PC-9 (cell line): ENCODE results near the gene AOPEP. TPM values are rescaled to one million over a fixed set of nuclear protein-coding genes. Genes with fewer than 3 reads are reported as not detected.

Source experiments
- BruUV-seq: library from RNA; stranded (reverse); fragments of 400-500 nt; replicated peaks from 2 replicates; lab custom pipeline; 2021; lab: Mats Ljungman, UMichigan
- CTCF ChIA-PET: fragments of 300-600 bp; sonication (Branson Sonifier 250); formaldehyde crosslinking; loops from one replicate; lab custom pipeline; 2022; ENCODE audit warnings: antibody characterized with exemption; lab: Charles Lee
- POLR2A ChIA-PET: fragments of 300-600 bp; sonication (Branson Sonifier 250); formaldehyde crosslinking; loops from one replicate; lab custom pipeline; 2022; ENCODE audit warnings: antibody characterized with exemption; ENCODE audit not compliant: unreplicated experiment; lab: Charles Lee
- DNase-seq, 2 experiments: peaks; one replicate each; pipeline versions ENCODE4 v3.0.0 to v3.0.0-alpha.2; 2015 to 2022; ENCODE audit warnings: mixed read lengths in 1 of 2
- H2AFZ ChIP-seq: fragments of 200-600 bp; sonication (generic); 2 replicates; pipeline ENCODE4 v1.8.1; 2017; ENCODE audit warnings: antibody characterized with exemption
- H3F3A ChIP-seq: fragments of 200-600 bp; sonication (generic); 2 replicates; pipeline ENCODE4 v1.8.1; 2017; ENCODE audit warnings: antibody characterized with exemption, mild to moderate bottlenecking, low read depth; ENCODE audit not compliant: insufficient read depth
- H3K27ac ChIP-seq: fragments of 200-600 bp; sonication (generic); 2 replicates; pipeline ENCODE4 v1.6.1; 2016; ENCODE audit warnings: mixed run types
- H3K27me3 ChIP-seq: fragments of 200-600 bp; sonication (generic); 2 replicates; pipeline ENCODE4 v1.6.1; 2016; ENCODE audit warnings: low read depth, mixed run types; ENCODE audit not compliant: insufficient read depth
- H3K36me3 ChIP-seq: fragments of 200-600 bp; sonication (generic); 2 replicates; pipeline ENCODE4 v1.6.1; 2016; ENCODE audit warnings: low read depth, mixed run types
- H3K4me1 ChIP-seq: fragments of 200-600 bp; sonication (generic); replicated peaks from 2 replicates; pipeline ENCODE4 v1.6.1; 2016; ENCODE audit warnings: mixed run types; ENCODE audit not compliant: insufficient read depth
- H3K4me2 ChIP-seq: fragments of 200-600 bp; sonication (generic); 2 replicates; pipeline ENCODE4 v1.6.1; 2017; ENCODE audit warnings: mixed run types
- H3K4me3 ChIP-seq: fragments of 200-600 bp; sonication (generic); 2 replicates; pipeline ENCODE4 v1.6.1; 2016; ENCODE audit warnings: mixed run types
- H3K79me2 ChIP-seq: fragments of 200-600 bp; sonication (generic); 2 replicates; pipeline ENCODE4 v1.6.1; 2017; ENCODE audit warnings: low read depth, mixed run types
- H3K9me2 ChIP-seq: fragments of 200-600 bp; sonication (generic); 2 replicates; pipeline ENCODE4 v1.8.1; 2017; ENCODE audit warnings: mild to moderate bottlenecking; ENCODE audit not compliant: insufficient read depth
- H3K9me3 ChIP-seq: fragments of 200-600 bp; sonication (generic); 2 replicates; pipeline ENCODE4 v1.8.1; 2016; ENCODE audit warnings: low read depth; ENCODE audit not compliant: insufficient read depth
- H4K20me1 ChIP-seq: fragments of 200-600 bp; sonication (generic); 2 replicates; pipeline ENCODE4 v1.8.1; 2017; ENCODE audit not compliant: insufficient read depth
- EZH2 ChIP-seq: fragments of 200-600 bp; sonication (generic); IDR thresholded peaks from 2 replicates; pipeline ENCODE4 v1.8.0; 2017; ENCODE audit warnings: antibody characterized with exemption, low read depth
- intact Hi-C: fragments of 100-400 bp; cut with micrococcal nuclease; formaldehyde crosslinking; loops from one replicate; pipeline ENCODE4 v1.10.0; 2022; ENCODE audit not compliant: unreplicated experiment
- total RNA-seq: library from RNA; stranded (reverse); gene quantifications from 2 replicates; pipeline ENCODE4 v1.2.3, GENCODE V29; 2021
- TF ChIP-seq, protein P1 (sequence below): fragments of 200-600 bp; sonication (generic); conservative IDR thresholded peaks from 2 replicates; pipeline ENCODE4 v1.6.1; 2017; ENCODE audit warnings: mixed run types, antibody characterized with exemption, mild to moderate bottlenecking, moderate library complexity

The AOPEP gene
- total RNA-seq, 1 experiment from 2014 or later, result 90.0 TPM

DNA sequence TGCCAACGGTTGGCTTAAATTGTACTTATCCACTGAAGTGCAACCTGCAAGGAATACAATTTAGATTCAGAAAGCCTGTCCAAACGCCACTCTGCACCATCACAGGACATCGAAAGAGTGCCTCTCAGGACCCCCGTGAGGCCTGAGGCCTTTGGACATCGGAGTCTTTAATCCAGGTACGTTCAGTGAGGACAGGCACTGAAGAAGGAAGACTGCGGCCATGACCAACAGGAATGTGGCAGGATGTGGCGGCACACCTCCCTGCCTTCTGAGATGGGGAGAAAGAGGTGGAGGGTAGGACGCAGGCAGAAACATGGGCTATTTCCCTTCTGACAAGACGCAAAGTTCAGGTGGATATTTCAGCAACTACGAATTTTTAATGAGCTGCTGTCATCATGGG, 385.2 kb downstream of the AOPEP start:
- no peaks in the 10 kb centered on the region for H3K79me2 ChIP-seq
- TF ChIP-seq, protein P1, sequence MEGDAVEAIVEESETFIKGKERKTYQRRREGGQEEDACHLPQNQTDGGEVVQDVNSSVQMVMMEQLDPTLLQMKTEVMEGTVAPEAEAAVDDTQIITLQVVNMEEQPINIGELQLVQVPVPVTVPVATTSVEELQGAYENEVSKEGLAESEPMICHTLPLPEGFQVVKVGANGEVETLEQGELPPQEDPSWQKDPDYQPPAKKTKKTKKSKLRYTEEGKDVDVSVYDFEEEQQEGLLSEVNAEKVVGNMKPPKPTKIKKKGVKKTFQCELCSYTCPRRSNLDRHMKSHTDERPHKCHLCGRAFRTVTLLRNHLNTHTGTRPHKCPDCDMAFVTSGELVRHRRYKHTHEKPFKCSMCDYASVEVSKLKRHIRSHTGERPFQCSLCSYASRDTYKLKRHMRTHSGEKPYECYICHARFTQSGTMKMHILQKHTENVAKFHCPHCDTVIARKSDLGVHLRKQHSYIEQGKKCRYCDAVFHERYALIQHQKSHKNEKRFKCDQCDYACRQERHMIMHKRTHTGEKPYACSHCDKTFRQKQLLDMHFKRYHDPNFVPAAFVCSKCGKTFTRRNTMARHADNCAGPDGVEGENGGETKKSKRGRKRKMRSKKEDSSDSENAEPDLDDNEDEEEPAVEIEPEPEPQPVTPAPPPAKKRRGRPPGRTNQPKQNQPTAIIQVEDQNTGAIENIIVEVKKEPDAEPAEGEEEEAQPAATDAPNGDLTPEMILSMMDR, result no peak
- TF ChIP-seq EZH2, result no peak
- no TSS peak for BruUV-seq
- no peak overlapping the region for H3K4me3 ChIP-seq
- H3K4me2 ChIP-seq, result no peak overlapping the region
- intact Hi-C loops, result no loop called here
- no peaks in the 10 kb centered on the region for H3K27me3 ChIP-seq
- no peak overlapping the region for H2AFZ ChIP-seq
- ChIA-PET CTCF (no interaction called here), POLR2A (interaction anchor here (0.5 to 0.6 kb wide), 2 partner anchors 12 to 92 kb away, joined by 3 to 4 read pairs; no protein-coding TSS in a partner anchor)
- H4K20me1 ChIP-seq, result no peaks in the 10 kb centered on the region; the same call in 1 of the 2 replicates
- no peaks in the 10 kb centered on the region for H3K9me3 ChIP-seq
- DNase-seq, result no peak
- H3K27ac ChIP-seq, result no peak overlapping the region
- no peaks in the 10 kb centered on the region for H3K9me2 ChIP-seq
- peaks cover 31% of the 10 kb centered on the region; the same call in 1 of the 2 replicates for H3F3A ChIP-seq
- H3K36me3 ChIP-seq, result peaks cover 25% of the 10 kb centered on the region
- no peaks in the 10 kb centered on the region for H3K4me1 ChIP-seq

DNA sequence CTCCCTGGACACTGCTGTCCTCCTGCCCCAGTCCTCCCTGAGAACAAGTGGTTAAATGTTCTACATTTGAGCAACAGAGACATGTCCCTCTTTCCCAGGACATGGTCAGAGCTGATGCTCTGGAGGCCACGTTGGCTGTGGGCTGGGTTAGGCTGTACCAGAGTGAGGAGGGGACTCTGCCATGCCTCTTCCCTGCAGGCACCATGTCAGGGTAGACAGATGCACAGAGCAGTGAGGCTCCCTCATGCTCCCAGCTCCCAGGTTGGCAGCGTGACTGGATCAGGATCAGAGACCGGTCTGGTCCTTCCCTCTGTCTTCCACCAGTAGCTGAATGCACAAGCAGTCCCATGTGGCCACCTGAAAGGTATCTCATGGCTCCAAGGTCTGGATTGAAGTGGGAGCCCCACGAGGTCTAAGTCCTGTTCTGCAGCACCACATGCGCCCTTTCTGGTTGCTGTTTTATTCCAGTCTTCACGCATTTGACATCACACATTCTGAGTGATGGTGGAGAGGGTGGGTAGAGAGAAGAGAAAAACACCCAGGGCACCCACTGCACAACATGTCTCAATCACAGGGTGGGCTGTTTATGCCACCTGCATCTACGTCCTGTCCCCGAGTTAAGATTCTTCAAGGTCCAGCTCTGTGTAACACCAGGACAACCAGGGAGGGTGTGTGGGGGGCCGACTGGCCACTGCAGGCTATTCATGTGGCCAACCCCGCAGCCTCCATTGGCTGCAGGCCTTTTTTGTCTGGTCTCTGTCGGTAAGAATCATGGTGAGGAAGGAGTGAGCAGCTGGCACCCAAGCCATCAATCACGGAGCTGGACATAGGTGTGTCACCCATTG, 386.2 kb downstream of the AOPEP start:
- Histone ChIP-seq H3K36me3 (peaks cover 16% of the 10 kb centered on the region), H4K20me1 (no peaks in the 10 kb centered on the region; the same call in 1 of the 2 replicates), H3K4me2 (no peak overlapping the region), H3K27me3 (no peaks in the 10 kb centered on the region), H2AFZ (no peak overlapping the region), H3K79me2 (no peaks in the 10 kb centered on the region), H3K27ac (no peak overlapping the region), H3K4me1 (no peaks in the 10 kb centered on the region), H3K9me3 (no peaks in the 10 kb centered on the region), H3K4me3 (no peak overlapping the region), H3F3A (peaks cover 31% of the 10 kb centered on the region; the same call in 1 of the 2 replicates), H3K9me2 (no peaks in the 10 kb centered on the region)
- BruUV-seq, result no TSS peak
- no peak for DNase-seq
- TF ChIP-seq, protein P1, result no peak
- no peak for TF ChIP-seq EZH2
- intact Hi-C loops, result no loop called here
- ChIA-PET CTCF (no interaction called here), POLR2A (interaction anchor here (0.5 kb wide), 1 partner anchor 11 kb away, joined by 3 read pairs; no protein-coding TSS in a partner anchor)

DNA sequence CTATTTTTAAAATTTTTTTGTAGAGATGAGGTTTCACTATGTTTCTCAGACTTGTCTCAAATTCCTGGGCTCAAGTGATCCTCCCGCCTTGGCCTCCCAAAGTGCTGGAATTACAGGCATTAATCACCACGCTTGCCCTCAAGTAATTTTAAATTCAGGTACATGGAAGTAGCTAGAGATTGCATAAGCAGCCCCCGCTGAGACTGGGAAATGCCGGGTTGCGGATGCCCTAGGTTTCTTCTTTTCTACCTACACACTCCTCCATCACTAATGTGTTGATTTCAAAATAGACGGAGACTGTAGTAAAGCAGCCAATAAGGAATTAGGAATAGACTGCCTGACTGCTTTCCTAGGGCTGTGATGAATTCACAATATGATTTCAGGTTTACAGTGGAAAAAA, 388.6 kb downstream of the AOPEP start:
- intact Hi-C loops, result no loop called here
- peaks cover 12% of the 10 kb centered on the region for H3K36me3 ChIP-seq
- BruUV-seq, result no TSS peak
- ChIA-PET POLR2A (no interaction called here), CTCF (no interaction called here)
- H3K4me1 ChIP-seq, result no peaks in the 10 kb centered on the region
- DNase-seq, result no peak
- H4K20me1 ChIP-seq, result no peaks in the 10 kb centered on the region; the same call in 1 of the 2 replicates
- H3F3A ChIP-seq, result peaks cover 23% of the 10 kb centered on the region; the same call in 1 of the 2 replicates
- no peak for TF ChIP-seq EZH2
- TF ChIP-seq, protein P1, result no peak
- no peak overlapping the region for H3K4me2 ChIP-seq
- H3K9me3 ChIP-seq, result no peaks in the 10 kb centered on the region
- no peaks in the 10 kb centered on the region for H3K9me2 ChIP-seq
- no peak overlapping the region for H3K27ac ChIP-seq
- no peaks in the 10 kb centered on the region for H3K27me3 ChIP-seq
- no peak overlapping the region for H3K4me3 ChIP-seq
- H3K79me2 ChIP-seq, result no peaks in the 10 kb centered on the region
- no peak overlapping the region for H2AFZ ChIP-seq
